ENCODE measurements around the gene RANBP9. TPM values are rescaled to one million over a fixed set of nuclear protein-coding genes. Genes with fewer than 3 reads are reported as not detected.

Gene RANBP9
- total and polyA plus RNA-seq, 2 of the 13 experiments (the other 11 are each of a cell fraction or from before 2014, with no cell fraction given) = 26.6 to 30.6 TPM

DNA sequence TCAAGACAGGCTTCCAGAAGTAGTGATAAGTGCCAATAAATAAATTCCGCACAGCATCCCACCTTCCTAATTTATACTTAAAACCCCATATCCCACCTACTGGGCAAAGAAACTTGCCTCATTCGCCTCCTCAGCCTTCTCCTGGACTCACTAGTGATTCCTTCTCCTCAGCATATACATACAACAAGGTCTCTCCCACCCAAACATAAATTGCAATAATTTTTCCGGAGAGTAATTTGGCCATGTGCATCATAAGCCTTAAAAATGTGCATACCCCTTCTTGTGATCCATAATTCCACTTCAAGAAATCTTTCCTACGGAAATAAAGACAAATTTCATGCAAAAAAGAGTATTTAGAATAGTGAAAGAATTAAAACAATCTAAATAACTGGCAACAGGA, 26.8 kb downstream of the RANBP9 start:
- Histone ChIP-seq H3K9ac (ENCODE audit: insufficient read depth, low read depth, low read length) (no peak overlapping the region), H4K20me1 (ENCODE audit: insufficient read depth, low read length) (no peaks in the 10 kb centered on the region; the same call in 1 of the 2 replicates), H3K79me2 (ENCODE audit: insufficient read depth, low read length) (peaks cover 86% of the 10 kb centered on the region), H3K27me3 (ENCODE audit: control insufficient read depth in 1 of 2, insufficient read depth in 2 of 2, low read length in 2 of 2) (no peaks in the 10 kb centered on the region), H2AFZ (ENCODE audit: low read length) (no peak overlapping the region), H3K9me3 (ENCODE audit: low read length) (peaks cover 5% of the 10 kb centered on the region; the same call in 1 of the 2 replicates), H3K4me2 (ENCODE audit: low read depth, low read length) (no peak overlapping the region), H3K4me1 (ENCODE audit: insufficient read depth, low read length) (no peaks in the 10 kb centered on the region), H3K27ac (ENCODE audit: extremely low read length, insufficient read depth, low read length) (no peak overlapping the region), H3K4me3 (replicated peaks in 1 of 3; ENCODE audit: insufficient read depth in 1 of 3, low read depth in 2 of 3, low read length in 3 of 3) (no peak overlapping the region), H3K36me3 (replicated peaks in 1 of 2; ENCODE audit: control insufficient read depth in 1 of 2, insufficient read depth in 2 of 2, low read length in 2 of 2) (peaks cover 6 to 20% of the 10 kb centered on the region in 2 experiments)
- intact Hi-C loops (cut with micrococcal nuclease; ENCODE audit: unreplicated experiment) = no loop called here
- in situ Hi-C loops (cut with HindIII; ENCODE audit: extremely low pct_ligation_motif_present, low pct_unique_long_range_greater_than_20kb) = no loop called here
- WGBS (ENCODE audit: low lambda C conversion rate) = 94% methylated on average over 4 of the region's 4 CpGs
- CTCF ChIA-PET (ENCODE audit: low intra/inter-chr PET ratio, low total read pairs) = no interaction called here
- no peak for FAIRE-seq
- BruUV-seq (replicated peaks) = no TSS peak
- ATAC-seq = no peak
- no peak for DNase-seq (ENCODE audit: low spot score)
- POLR2A ChIA-PET = interaction anchor here (0.6 to 1.1 kb wide), 2 partner anchors 25 to 395 kb away, joined by 4 to 5 read pairs; no protein-coding TSS in a partner anchor
- no peak for TF ChIP-seq ARNT2 (CRISPR knock-in tag; IDR thresholded peaks at IDR 0.05; ENCODE audit: low read depth)
- no peak for TF ChIP-seq ISX (CRISPR knock-in tag; conservative IDR thresholded peaks at IDR 0.05)
- no peak for TF ChIP-seq HNRNPLL (IDR thresholded peaks at IDR 0.05; ENCODE audit: low read depth, low read length, poor library complexity, severe bottlenecking)
- TF ChIP-seq, protein P1, sequence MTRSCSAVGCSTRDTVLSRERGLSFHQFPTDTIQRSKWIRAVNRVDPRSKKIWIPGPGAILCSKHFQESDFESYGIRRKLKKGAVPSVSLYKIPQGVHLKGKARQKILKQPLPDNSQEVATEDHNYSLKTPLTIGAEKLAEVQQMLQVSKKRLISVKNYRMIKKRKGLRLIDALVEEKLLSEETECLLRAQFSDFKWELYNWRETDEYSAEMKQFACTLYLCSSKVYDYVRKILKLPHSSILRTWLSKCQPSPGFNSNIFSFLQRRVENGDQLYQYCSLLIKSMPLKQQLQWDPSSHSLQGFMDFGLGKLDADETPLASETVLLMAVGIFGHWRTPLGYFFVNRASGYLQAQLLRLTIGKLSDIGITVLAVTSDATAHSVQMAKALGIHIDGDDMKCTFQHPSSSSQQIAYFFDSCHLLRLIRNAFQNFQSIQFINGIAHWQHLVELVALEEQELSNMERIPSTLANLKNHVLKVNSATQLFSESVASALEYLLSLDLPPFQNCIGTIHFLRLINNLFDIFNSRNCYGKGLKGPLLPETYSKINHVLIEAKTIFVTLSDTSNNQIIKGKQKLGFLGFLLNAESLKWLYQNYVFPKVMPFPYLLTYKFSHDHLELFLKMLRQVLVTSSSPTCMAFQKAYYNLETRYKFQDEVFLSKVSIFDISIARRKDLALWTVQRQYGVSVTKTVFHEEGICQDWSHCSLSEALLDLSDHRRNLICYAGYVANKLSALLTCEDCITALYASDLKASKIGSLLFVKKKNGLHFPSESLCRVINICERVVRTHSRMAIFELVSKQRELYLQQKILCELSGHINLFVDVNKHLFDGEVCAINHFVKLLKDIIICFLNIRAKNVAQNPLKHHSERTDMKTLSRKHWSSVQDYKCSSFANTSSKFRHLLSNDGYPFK (CRISPR knock-in tag; IDR thresholded peaks at IDR 0.05; ENCODE audit: borderline replicate concordance) = no peak
- no peak for TF ChIP-seq MXI1 (IDR thresholded peaks at IDR 0.05; ENCODE audit: borderline replicate concordance, low read depth, low read length)
- no peak for TF ChIP-seq ZNF543 (CRISPR knock-in tag; IDR thresholded peaks at IDR 0.05)
- TF ChIP-seq, protein P2, sequence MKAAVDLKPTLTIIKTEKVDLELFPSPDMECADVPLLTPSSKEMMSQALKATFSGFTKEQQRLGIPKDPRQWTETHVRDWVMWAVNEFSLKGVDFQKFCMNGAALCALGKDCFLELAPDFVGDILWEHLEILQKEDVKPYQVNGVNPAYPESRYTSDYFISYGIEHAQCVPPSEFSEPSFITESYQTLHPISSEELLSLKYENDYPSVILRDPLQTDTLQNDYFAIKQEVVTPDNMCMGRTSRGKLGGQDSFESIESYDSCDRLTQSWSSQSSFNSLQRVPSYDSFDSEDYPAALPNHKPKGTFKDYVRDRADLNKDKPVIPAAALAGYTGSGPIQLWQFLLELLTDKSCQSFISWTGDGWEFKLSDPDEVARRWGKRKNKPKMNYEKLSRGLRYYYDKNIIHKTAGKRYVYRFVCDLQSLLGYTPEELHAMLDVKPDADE (CRISPR knock-in tag; IDR thresholded peaks at IDR 0.05) = no peak
- TF ChIP-seq, protein P3, sequence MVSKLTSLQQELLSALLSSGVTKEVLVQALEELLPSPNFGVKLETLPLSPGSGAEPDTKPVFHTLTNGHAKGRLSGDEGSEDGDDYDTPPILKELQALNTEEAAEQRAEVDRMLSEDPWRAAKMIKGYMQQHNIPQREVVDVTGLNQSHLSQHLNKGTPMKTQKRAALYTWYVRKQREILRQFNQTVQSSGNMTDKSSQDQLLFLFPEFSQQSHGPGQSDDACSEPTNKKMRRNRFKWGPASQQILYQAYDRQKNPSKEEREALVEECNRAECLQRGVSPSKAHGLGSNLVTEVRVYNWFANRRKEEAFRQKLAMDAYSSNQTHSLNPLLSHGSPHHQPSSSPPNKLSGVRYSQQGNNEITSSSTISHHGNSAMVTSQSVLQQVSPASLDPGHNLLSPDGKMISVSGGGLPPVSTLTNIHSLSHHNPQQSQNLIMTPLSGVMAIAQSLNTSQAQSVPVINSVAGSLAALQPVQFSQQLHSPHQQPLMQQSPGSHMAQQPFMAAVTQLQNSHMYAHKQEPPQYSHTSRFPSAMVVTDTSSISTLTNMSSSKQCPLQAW (CRISPR knock-in tag; IDR thresholded peaks at IDR 0.05) = no peak
- no peak for TF ChIP-seq ZNF331 (CRISPR knock-in tag; IDR thresholded peaks at IDR 0.05)
- TF ChIP-seq ZNF329 (CRISPR knock-in tag; IDR thresholded peaks at IDR 0.05; ENCODE audit: low read depth) = no peak
- TF ChIP-seq ARNT (IDR thresholded peaks at IDR 0.05) = no peak
- no peak for TF ChIP-seq ZNF12 (CRISPR knock-in tag; IDR thresholded peaks at IDR 0.05)
- no peak for TF ChIP-seq ATF1 (CRISPR knock-in tag; IDR thresholded peaks at IDR 0.05)
- TF ChIP-seq ZEB1 (IDR thresholded peaks at IDR 0.05; ENCODE audit: insufficient replicate concordance, low read depth) = no peak
- no peak for TF ChIP-seq FOXA1 (IDR thresholded peaks at IDR 0.05)
- no peak for TF ChIP-seq FOXA1 (CRISPR knock-in tag; IDR thresholded peaks at IDR 0.05)
- TF ChIP-seq, protein P4, sequence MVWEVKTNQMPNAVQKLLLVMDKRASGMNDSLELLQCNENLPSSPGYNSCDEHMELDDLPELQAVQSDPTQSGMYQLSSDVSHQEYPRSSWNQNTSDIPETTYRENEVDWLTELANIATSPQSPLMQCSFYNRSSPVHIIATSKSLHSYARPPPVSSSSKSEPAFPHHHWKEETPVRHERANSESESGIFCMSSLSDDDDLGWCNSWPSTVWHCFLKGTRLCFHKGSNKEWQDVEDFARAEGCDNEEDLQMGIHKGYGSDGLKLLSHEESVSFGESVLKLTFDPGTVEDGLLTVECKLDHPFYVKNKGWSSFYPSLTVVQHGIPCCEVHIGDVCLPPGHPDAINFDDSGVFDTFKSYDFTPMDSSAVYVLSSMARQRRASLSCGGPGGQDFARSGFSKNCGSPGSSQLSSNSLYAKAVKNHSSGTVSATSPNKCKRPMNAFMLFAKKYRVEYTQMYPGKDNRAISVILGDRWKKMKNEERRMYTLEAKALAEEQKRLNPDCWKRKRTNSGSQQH (CRISPR knock-in tag; IDR thresholded peaks at IDR 0.05; ENCODE audit: low read depth) = no peak
- no peak for TF ChIP-seq TOPORS (CRISPR knock-in tag; IDR thresholded peaks at IDR 0.05)
- TF ChIP-seq, protein P5, sequence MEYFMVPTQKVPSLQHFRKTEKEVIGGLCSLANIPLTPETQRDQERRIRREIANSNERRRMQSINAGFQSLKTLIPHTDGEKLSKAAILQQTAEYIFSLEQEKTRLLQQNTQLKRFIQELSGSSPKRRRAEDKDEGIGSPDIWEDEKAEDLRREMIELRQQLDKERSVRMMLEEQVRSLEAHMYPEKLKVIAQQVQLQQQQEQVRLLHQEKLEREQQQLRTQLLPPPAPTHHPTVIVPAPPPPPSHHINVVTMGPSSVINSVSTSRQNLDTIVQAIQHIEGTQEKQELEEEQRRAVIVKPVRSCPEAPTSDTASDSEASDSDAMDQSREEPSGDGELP (IDR thresholded peaks at IDR 0.05; ENCODE audit: borderline replicate concordance, low read depth) = no peak
